HG03280 (cell line): Measurements from ENCODE around the gene GALNT9.
"Not testable (repeated sequence)": the region's sequence is repeated elsewhere in the genome, so short reads cannot be mapped to it uniquely, and the experiment has no call there.

Experiments
- ATAC-seq: cut with Tn5 transposase; IDR thresholded peaks from one replicate; pipeline ENCODE4 v1.9.1; 2021; ENCODE audit warnings: mild to moderate bottlenecking, moderate library complexity; ENCODE audit not compliant: unreplicated experiment

Gene GALNT9

GRCh38 chr12:132202929-132203721, 126.3 kb downstream of the GALNT9 start:
- ATAC-seq, result no peak

GRCh38 chr12:132201391-132202120, 127.8 kb downstream of the GALNT9 start:
- no peak for ATAC-seq

- no peak for ATAC-seq
Measured at GRCh38 chr12:132200800-132201199, 128.6 kb downstream of the GALNT9 start.

GRCh38 chr12:132199526-132200319, 129.7 kb downstream of the GALNT9 start:
- no peak for ATAC-seq

GRCh38 chr12:132199101-132199500, 130.3 kb downstream of the GALNT9 start:
- no peak for ATAC-seq

- no peak for ATAC-seq
Measured at GRCh38 chr12:132197581-132198354, 131.6 kb downstream of the GALNT9 start.

- ATAC-seq, result no peak
Measured at GRCh38 chr12:132196873-132197390, 132.5 kb downstream of the GALNT9 start.

GRCh38 chr12:132196038-132196872, 133.1 kb downstream of the GALNT9 start:
- no peak for ATAC-seq

- not testable (repeated sequence) for ATAC-seq
Measured at GRCh38 chr12:132195242-132195641, 134.1 kb downstream of the GALNT9 start.

GRCh38 chr12:132194556-132194955, 134.8 kb downstream of the GALNT9 start:
- no peak for ATAC-seq

- no peak for ATAC-seq
Measured at GRCh38 chr12:132194056-132194455, 135.3 kb downstream of the GALNT9 start.

GRCh38 chr12:132191715-132192553, 137.5 kb downstream of the GALNT9 start:
- ATAC-seq, result no peak

- no peak for ATAC-seq
Measured at GRCh38 chr12:132190834-132191500, 138.4 kb downstream of the GALNT9 start.

GRCh38 chr12:132190012-132190755, 139.2 kb downstream of the GALNT9 start:
- no peak for ATAC-seq

- peak; percentile 97 for ATAC-seq
Measured at GRCh38 chr12:132189378-132190011, 139.9 kb downstream of the GALNT9 start.

- ATAC-seq, result no peak
Measured at GRCh38 chr12:132188916-132189325, 140.5 kb downstream of the GALNT9 start.

- ATAC-seq, result no peak
Measured at GRCh38 chr12:132188451-132188901, 140.9 kb downstream of the GALNT9 start.
